K562 (cell line): ENCODE data around the gene ZMYND8. TPM values are rescaled to one million over a fixed set of nuclear protein-coding genes. Genes with fewer than 3 reads are reported as not detected.
"Not testable (repeated sequence)": the region's sequence is repeated elsewhere in the genome, so short reads cannot be mapped to it uniquely, and the experiment has no call there.

Experiments used
- ATAC-seq: fragments of 200-7000 bp; cut with Tn5 transposase; 3 replicates; pipeline ENCODE4 v1.9.1; 2020; ENCODE audit warnings: moderate library complexity
- BruUV-seq: library from RNA; stranded (reverse); fragments of 400-500 nt; replicated peaks from 2 replicates; lab custom pipeline; 2021; lab: Mats Ljungman, UMichigan
- CTCF ChIA-PET: fragments of 300-600 bp; formaldehyde crosslinking; extraction: SDS; loops from one replicate; lab custom pipeline; 2021; ENCODE audit warnings: low intra/inter-chr PET ratio; lab: Yijun Ruan, JAX
- POLR2A ChIA-PET: fragments of 300-600, 350-650 bp; sonication (Branson Sonifier 250); formaldehyde crosslinking; extraction: SDS; loops from one replicate; lab custom pipeline; 2021; ENCODE audit warnings: antibody characterized with exemption, inconsistent platforms; lab: Yijun Ruan, JAX
- DNase-seq, 4 experiments: peaks; one replicate each; pipeline versions ENCODE4 v3.0.0 to v3.0.0-alpha.2; 2011 to 2018; ENCODE audit warnings: low spot score in 3 of 4, mixed read lengths in 3 of 4; ENCODE audit errors: extremely low read depth in 1 of 4
- FAIRE-seq: peaks from 2 replicates; lab custom pipeline; 2011; peaks lifted over from hg19 to GRCh38; lab: Jason Lieb, UNC
- H2AFZ ChIP-seq: 2 replicates; pipeline ENCODE4 v1.6.0; 2011; ENCODE audit warnings: low read depth, low read length, control low read depth, inconsistent platforms
- H3K27ac ChIP-seq: fragments of 200-600 bp; 3 replicates; pipeline ENCODE4 v1.8.0; 2011; ENCODE audit warnings: low read depth, mild to moderate bottlenecking, control low read depth, inconsistent platforms, low read length, moderate library complexity, mixed read lengths; ENCODE audit errors: extremely low read depth
- H3K27me3 ChIP-seq, 2 experiments: fragments of 300-600 bp in 1 of 2; 2 replicates in 1 of 2; 3 replicates in 1 of 2; pipeline versions ENCODE4 v1.6.0 to v1.8.0; 2011; ENCODE audit warnings: inconsistent platforms in 2 of 2, low read length in 2 of 2, mild to moderate bottlenecking in 1 of 2, mixed read lengths in 1 of 2, moderate library complexity in 1 of 2; ENCODE audit not compliant: control insufficient read depth in 2 of 2, insufficient read depth in 2 of 2
- H3K36me3 ChIP-seq: fragments of 300-600 bp; 3 replicates; pipeline ENCODE4 v1.8.0; 2011; ENCODE audit warnings: mild to moderate bottlenecking, low read length, inconsistent platforms; ENCODE audit not compliant: control insufficient read depth, insufficient read depth
- H3K4me1 ChIP-seq, 2 experiments: fragments of 200-600 bp in 1 of 2; replicated peaks in 1 of 2; 2 replicates in 1 of 2; 3 replicates in 1 of 2; pipeline versions ENCODE4 v1.5.1 to v1.8.0; 2011; ENCODE audit warnings: inconsistent platforms in 2 of 2, low read length in 2 of 2, mild to moderate bottlenecking in 1 of 2, mixed read lengths in 1 of 2, moderate library complexity in 1 of 2; ENCODE audit not compliant: control insufficient read depth in 2 of 2, insufficient read depth in 2 of 2
- H3K4me2 ChIP-seq: 2 replicates; pipeline ENCODE4 v1.6.1; 2011; ENCODE audit warnings: low read length, control low read depth, inconsistent platforms, mixed read lengths; ENCODE audit not compliant: insufficient read depth
- H3K4me3 ChIP-seq: fragments of 200-600 bp; sonication (generic), shearing (Covaris generic); 2 replicates; pipeline ENCODE4 v1.5.1; 2016; ENCODE audit warnings: control low read depth, inconsistent platforms
- H3K79me2 ChIP-seq: fragments of 200-600 bp; 3 replicates; pipeline ENCODE4 v1.8.0; 2011; ENCODE audit warnings: low read length, inconsistent platforms; ENCODE audit not compliant: control insufficient read depth, insufficient read depth
- H3K9ac ChIP-seq, 2 experiments: 2 replicates each; pipeline versions ENCODE4 v1.6.0 to v1.6.1; 2011; ENCODE audit warnings: low read depth in 2 of 2, low read length in 2 of 2, control low read depth in 1 of 2, inconsistent platforms in 1 of 2, mild to moderate bottlenecking in 1 of 2, mixed read lengths in 1 of 2; ENCODE audit not compliant: insufficient read depth in 1 of 2
- H3K9me1 ChIP-seq: one replicate; pipeline ENCODE4 v1.6.0; 2011; ENCODE audit warnings: inconsistent platforms, mild to moderate bottlenecking, low read length, moderate library complexity; ENCODE audit not compliant: control insufficient read depth, insufficient read depth
- H3K9me3 ChIP-seq: replicated peaks from 2 replicates; pipeline ENCODE4 v1.5.1; 2011; ENCODE audit warnings: low read depth, low read length, inconsistent platforms; ENCODE audit not compliant: control insufficient read depth, insufficient read depth
- H4K20me1 ChIP-seq: replicated peaks from 2 replicates; pipeline ENCODE4 v1.6.1; 2011; ENCODE audit warnings: low read length, inconsistent platforms, mixed read lengths; ENCODE audit not compliant: control insufficient read depth, insufficient read depth
- CXXC5 ChIP-seq: fragments of 250-450 bp; sonication (Bioruptor Pico); IDR thresholded peaks from 2 replicates; pipeline ENCODE4 v1.8.0; 2022; ENCODE audit warnings: inconsistent platforms, mild to moderate bottlenecking, moderate library complexity
- DMBX1 ChIP-seq: fragments of 250-450 bp; sonication (Bioruptor Pico); IDR thresholded peaks from 2 replicates; pipeline ENCODE4 v1.8.0; 2022; ENCODE audit warnings: inconsistent platforms, mild to moderate bottlenecking, moderate library complexity, borderline replicate concordance
- NR4A1 ChIP-seq, 2 experiments: fragments of 250-450 bp in 1 of 2; fragments of 450-650 bp in 1 of 2; sonication (Bioruptor Pico) in 1 of 2; IDR thresholded peaks; 2 replicates each; pipeline versions ENCODE4 v1.4.0 to v1.6.1; 2016 to 2020; ENCODE audit warnings: mild to moderate bottlenecking in 2 of 2, missing compliant biosample characterization in 1 of 2, missing genetic modification characterization in 1 of 2, moderate library complexity in 1 of 2
- PTRF ChIP-seq: fragments of 450-650 bp; IDR thresholded peaks from 2 replicates; pipeline ENCODE4 v1.6.1; 2016; ENCODE audit warnings: mild to moderate bottlenecking, missing genetic modification characterization, missing compliant biosample characterization
- PTTG1 ChIP-seq: fragments of 450-650 bp; IDR thresholded peaks from 2 replicates; pipeline ENCODE4 v1.6.1; 2016; ENCODE audit warnings: low read depth, mild to moderate bottlenecking, missing genetic modification characterization, missing compliant biosample characterization
- SMAD4 ChIP-seq: fragments of 250-450 bp; sonication (Bioruptor Pico); conservative IDR thresholded peaks from 2 replicates; pipeline ENCODE4 v1.8.0; 2021; ENCODE audit warnings: inconsistent platforms, mild to moderate bottlenecking, moderate library complexity
- ZBTB11 ChIP-seq, 3 experiments: fragments of 200-800 bp in 1 of 3; fragments of 250-450 bp in 1 of 3; fragments of 450-650 bp in 1 of 3; sonication (Bioruptor Pico) in 1 of 3; sonication (Bioruptor generic) in 1 of 3; formaldehyde crosslinking in 1 of 3; IDR thresholded peaks; 2 replicates each; pipeline versions ENCODE4 v1.6.1 to v1.8.0; 2016 to 2022; ENCODE audit warnings: mild to moderate bottlenecking in 2 of 3, missing genetic modification characterization in 2 of 3, missing compliant biosample characterization in 1 of 3, moderate library complexity in 1 of 3
- ZNF311 ChIP-seq: fragments of 250-450 bp; sonication (Bioruptor Pico); IDR thresholded peaks from 2 replicates; pipeline ENCODE4 v1.4.0; 2020; ENCODE audit warnings: mild to moderate bottlenecking, moderate library complexity
- ZNF766 ChIP-seq: fragments of 200-800 bp; sonication (Bioruptor generic); conservative IDR thresholded peaks from 2 replicates; pipeline ENCODE4 v1.6.1; 2016; ENCODE audit warnings: missing genetic modification characterization, missing compliant biosample characterization
- WGBS: fragments of 100-300 bp; shearing (Covaris generic); methylation state at CpG from one replicate; pipeline ENCODE4 v1.1.6; 2016; ENCODE audit warnings: low coverage, mixed read lengths; ENCODE audit not compliant: insufficient coverage; ENCODE audit errors: missing lambda C conversion rate; 5-methylcytosine and 5-hydroxymethylcytosine counted together
- in situ Hi-C: fragments of 300-500 bp; cut with MboI; formaldehyde crosslinking; loops from 4 replicates; pipeline ENCODE4 v1.15.0; 2018; ENCODE audit warnings: inconsistent platforms, mixed read lengths
- intact Hi-C: fragments of 100-400 bp; cut with micrococcal nuclease; formaldehyde crosslinking; loops from 2 replicates; pipeline ENCODE4 v1.14.2; 2022
- polyA plus RNA-seq, 8 experiments: library from polyadenylated mRNA; depleted of rRNA in 4 of 8; stranded (reverse) in 5 of 8; unstranded in 3 of 8; fragments of >200 nt; fragmentation: Nextera tagmentation in 2 of 8; fragmentation: Illumina TruSeq in 1 of 8; extraction: Ambion mirVana in 2 of 8; extraction: Trizol in 1 of 8; gene quantifications; 2 replicates each; pipeline versions ENCODE4 v1.2.1 to v1.2.3, GENCODE V29; 2011 to 2014; ENCODE audit warnings: inconsistent platforms in 1 of 8, missing spikeins in 1 of 8
- total RNA-seq, 7 experiments: library from RNA; depleted of rRNA in 6 of 7; stranded (reverse); fragments of >200 nt in 6 of 7; fragmentation: Illumina TruSeq in 2 of 7; extraction: Trizol in 2 of 7; gene quantifications; 2 replicates each; pipeline versions ENCODE4 v1.2.1 to v1.2.3, GENCODE V29; 2011 to 2021; ENCODE audit warnings: low replicate concordance in 1 of 7
- TF ChIP-seq, protein P1 (sequence below): fragments of 250-450 bp; sonication (Bioruptor Pico); IDR thresholded peaks from 2 replicates; pipeline ENCODE4 v1.8.0; 2022; ENCODE audit warnings: moderate library complexity, mild to moderate bottlenecking, inconsistent platforms
- TF ChIP-seq, protein P2 (sequence below), 2 experiments: fragments of 250-450 bp in 1 of 2; fragments of 450-650 bp in 1 of 2; sonication (Bioruptor Pico) in 1 of 2; IDR thresholded peaks; 2 replicates each; pipeline versions ENCODE4 v1.6.1 to v1.8.0; 2016 to 2021; ENCODE audit warnings: mild to moderate bottlenecking in 2 of 2, moderate library complexity in 2 of 2, missing compliant biosample characterization in 1 of 2, missing genetic modification characterization in 1 of 2

The ZMYND8 gene
- total and polyA plus RNA-seq, 9 of the 15 experiments (the other 6 are each of a cell fraction or from before 2014, with no cell fraction given): 31.8 to 148 (median 71.9) TPM

DNA sequence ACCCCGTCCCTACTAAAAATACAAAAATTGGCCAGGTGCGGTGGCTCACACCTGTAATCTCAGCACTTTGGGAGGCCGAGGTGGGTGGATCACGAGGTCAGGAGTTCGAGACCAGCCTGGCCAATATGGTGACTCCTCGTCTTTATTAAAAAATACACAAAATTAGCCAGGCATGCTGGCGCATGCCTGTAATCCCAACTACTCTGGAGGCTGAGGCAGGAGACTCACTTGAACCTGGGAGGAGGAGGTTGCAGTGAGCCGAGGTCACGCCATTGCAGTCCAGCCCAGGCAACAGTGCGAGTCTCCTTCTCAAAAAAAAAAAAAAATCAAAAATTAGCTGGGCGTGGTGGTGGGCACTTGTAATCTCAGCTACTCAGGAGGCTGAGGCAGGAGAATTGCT lies 9.8 kb upstream of the ZMYND8 start:
- not testable (repeated sequence) for H3K27me3 ChIP-seq; TF ChIP-seq NR4A1 (CRISPR knock-in tag; IDR thresholded peaks at IDR 0.05)
- 0 out of 2 replicates have a peak, but pooled peaks have one; percentile 33 for TF ChIP-seq ZNF311 (CRISPR knock-in tag)
- 0 out of 2 replicates have a peak, but pooled peaks have one; percentile 21 for TF ChIP-seq SMAD4 (CRISPR knock-in tag)
- 0 out of 2 replicates have a peak, but pooled peaks have one; percentile 21 for TF ChIP-seq PTTG1 (tag)
- TF ChIP-seq, protein P1, sequence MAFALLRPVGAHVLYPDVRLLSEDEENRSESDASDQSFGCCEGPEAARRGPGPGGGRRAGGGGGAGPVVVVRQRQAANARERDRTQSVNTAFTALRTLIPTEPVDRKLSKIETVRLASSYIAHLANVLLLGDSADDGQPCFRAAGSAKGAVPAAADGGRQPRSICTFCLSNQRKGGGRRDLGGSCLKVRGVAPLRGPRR: 0 out of 2 replicates have a peak, but pooled peaks have one; percentile 56
- TF ChIP-seq DMBX1 (CRISPR knock-in tag): peak; percentile 92
- TF ChIP-seq ZNF766 (CRISPR knock-in tag): 0 out of 2 replicates have a peak, but pooled peaks have one; percentile 34
- peak; percentile 70 for TF ChIP-seq PTRF
- peak in 1 of 3 experiments; percentile 69; a peak in 2 of 6 replicates for TF ChIP-seq ZBTB11 (CRISPR knock-in tag; IDR thresholded peaks at IDR 0.05)
- peak; percentile 13; the same call in 1 of the 2 replicates for TF ChIP-seq CXXC5 (CRISPR knock-in tag)
- TF ChIP-seq, protein P2, sequence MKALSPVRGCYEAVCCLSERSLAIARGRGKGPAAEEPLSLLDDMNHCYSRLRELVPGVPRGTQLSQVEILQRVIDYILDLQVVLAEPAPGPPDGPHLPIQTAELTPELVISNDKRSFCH (CRISPR knock-in tag; IDR thresholded peaks at IDR 0.05): peak; percentile 54; the same call in 1 of the 2 replicates
- TF ChIP-seq, protein P2 (tag; IDR thresholded peaks at IDR 0.05): not testable (repeated sequence)
- TF ChIP-seq NR4A1 (tag; IDR thresholded peaks at IDR 0.05): 0 out of 2 replicates have a peak, but pooled peaks have one; percentile 44
- TF ChIP-seq, all 486 proteins: peak for 11; not testable (repeated sequence) for 475
- H3K9ac ChIP-seq, CTCF ChIA-PET, H3K9me1 ChIP-seq, ATAC-seq, intact Hi-C loops, H3K36me3 ChIP-seq, H3K4me3 ChIP-seq, H3K4me2 ChIP-seq, in situ Hi-C loops, BruUV-seq, FAIRE-seq, H4K20me1 ChIP-seq, H2AFZ ChIP-seq, DNase-seq, H3K9me3 ChIP-seq: not testable (repeated sequence)
- POLR2A ChIA-PET: interaction anchor here (0.7 to 1.9 kb wide), 6 partner anchors 9 to 92 kb away, joined by 3 to 7 read pairs (median 4); partner anchors contain the start of gene ZMYND8
- WGBS: 86% methylated on average over 11 of the region's 11 CpGs
- peaks cover 28% of the 10 kb centered on the region for H3K79me2 ChIP-seq
- peak overlapping the region; percentile 95; the same call in 2 of the 3 replicates for H3K27ac ChIP-seq
- H3K4me1 ChIP-seq: peaks cover 50 to 52% of the 10 kb centered on the region in 2 experiments
